ENCODE results near the gene JPH4. TPM values are rescaled to one million over a fixed set of nuclear protein-coding genes. Genes with fewer than 3 reads are reported as not detected.

Gene JPH4
- 6.2 TPM for total RNA-seq

GRCh38 chr14:23578560-23579310 is at the start of gene JPH4:
TSS of gene JPH4 (minus strand) at chr14:23578790. CDS start at chr14:23577453, 1,337 bp downstream.

DNA sequence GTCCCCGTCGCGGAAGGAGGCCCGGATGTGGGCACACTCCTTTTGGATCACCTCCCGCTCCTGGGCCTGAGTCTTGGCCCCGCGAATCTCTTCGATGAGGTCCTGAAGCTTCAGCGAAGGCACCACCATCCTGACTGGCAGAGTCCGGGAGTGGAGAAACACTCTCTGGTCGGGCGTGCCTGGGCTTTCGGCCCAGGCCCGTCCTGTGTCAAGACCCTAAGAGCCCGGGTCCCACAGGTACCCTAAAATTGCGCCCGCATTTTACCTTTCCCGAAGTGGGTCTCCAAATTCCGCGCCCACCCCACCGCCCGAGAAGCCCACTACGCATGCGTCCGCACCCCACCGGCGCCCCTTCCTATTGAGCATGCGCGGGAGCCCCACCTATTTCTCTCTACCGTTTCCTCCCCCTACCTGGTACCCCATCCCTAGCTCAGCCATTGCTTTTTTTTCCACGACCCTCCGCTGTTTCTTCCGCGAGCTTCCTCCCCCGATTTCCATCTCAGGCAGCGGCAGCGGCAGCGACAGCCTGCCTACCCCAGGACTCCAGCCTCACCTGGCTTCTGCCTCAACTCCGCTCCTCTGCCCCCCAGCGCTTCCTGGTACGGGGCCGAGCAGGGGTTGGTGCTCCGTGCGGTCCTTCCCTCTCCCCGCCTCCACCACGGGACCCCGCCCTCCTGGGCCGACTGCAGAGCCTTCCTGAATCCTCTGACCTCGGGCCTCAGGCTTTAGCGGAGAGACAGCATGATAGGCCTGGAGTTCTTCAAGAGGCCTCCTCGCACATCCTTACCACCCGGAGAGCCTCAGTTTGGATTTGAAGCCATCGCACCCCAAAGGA is 11.2 kb downstream of the JPH4 start, which contains the start of gene AP1G2:
TSS of gene AP1G2 (minus strand) at position 606 of the 835 bp plus-strand sequence. CDS start at position 129, 477 bp downstream.

GRCh38 chr14:23555882-23556699 is 22.5 kb downstream of the JPH4 start, which contains the start of gene THTPA:
TSS of gene THTPA (plus strand) at chr14:23556271. CDS start at chr14:23556758, 487 bp downstream.

GRCh38 chr14:23551266-23552028 is 27.1 kb downstream of the JPH4 start, which contains the start of gene ZFHX2:
TSS of gene ZFHX2 (minus strand) at chr14:23551765. CDS start at chr14:23535325, 16,440 bp downstream.

Other genes starting within 250 kb of the JPH4 start
- 81.9 TPM for gene SLC22A17, start 225.9 kb downstream of the JPH4 start, total RNA-seq
- 35.5 TPM for gene EFS, start 213.6 kb downstream of the JPH4 start, total RNA-seq
- gene IL25, start 206.0 kb downstream of the JPH4 start, total RNA-seq, result not detected
- gene CMTM5, start 201.7 kb downstream of the JPH4 start, total RNA-seq, result 3.7 TPM
- gene MYH6, start 170.5 kb downstream of the JPH4 start, total RNA-seq, result 0.64 TPM
- 55.8 TPM for gene MYH7, start 143.1 kb downstream of the JPH4 start, total RNA-seq
- 38.9 TPM for gene NGDN, start 109.1 kb downstream of the JPH4 start, total RNA-seq
- 1.3 TPM for gene ZFHX2, start 27.0 kb downstream of the JPH4 start, total RNA-seq
- 23.4 TPM for gene THTPA, start 22.5 kb downstream of the JPH4 start, total RNA-seq
- 51.7 TPM for gene AP1G2, start 11.0 kb downstream of the JPH4 start, total RNA-seq
- 90.6 TPM for gene DHRS2, start 57.6 kb upstream of the JPH4 start, total RNA-seq